Aorta (tissue), 5 donors: ENCODE results near the gene HDDC2. TPM values are rescaled to one million over a fixed set of nuclear protein-coding genes. Genes with fewer than 3 reads are reported as not detected.
A peak's percentile ranks its signal among the peaks of the same experiment; 100 is the strongest.

ENCODE experiments used
- ATAC-seq: fragments of 200-7000 bp; cut with Tn5 transposase; one replicate; pipeline ENCODE4 v1.9.1; 2022; ENCODE audit warnings: moderate library complexity; ENCODE audit not compliant: low FRiP score
- DNase-seq, 2 donors: peaks; one replicate each; pipeline ENCODE4 v3.0.0-alpha.2; 2020
- H3K27ac ChIP-seq, 2 donors: one replicate each; pipeline ENCODE4 v1.5.1; 2013; ENCODE audit warnings: low read length in 2 of 2, mild to moderate bottlenecking in 2 of 2, moderate library complexity in 2 of 2, control low read depth in 1 of 2, inconsistent platforms in 1 of 2, low read depth in 1 of 2
- H3K27me3 ChIP-seq, 2 donors: one replicate each; pipeline ENCODE4 v1.6.1; 2013; ENCODE audit warnings: control low read depth in 1 of 2, low read length in 1 of 2, mild to moderate bottlenecking in 1 of 2, moderate library complexity in 1 of 2; ENCODE audit not compliant: insufficient read depth in 2 of 2, control insufficient read depth in 1 of 2
- H3K36me3 ChIP-seq, 2 donors: one replicate each; pipeline ENCODE4 v1.6.1; 2013; ENCODE audit warnings: control low read depth in 1 of 2, low read length in 1 of 2, mild to moderate bottlenecking in 1 of 2; ENCODE audit not compliant: insufficient read depth in 2 of 2, control insufficient read depth in 1 of 2
- H3K4me1 ChIP-seq, 2 donors: one replicate each; pipeline ENCODE4 v1.6.1; 2013; ENCODE audit warnings: low read length in 2 of 2, control low read depth in 1 of 2, mild to moderate bottlenecking in 1 of 2, moderate library complexity in 1 of 2; ENCODE audit not compliant: insufficient read depth in 2 of 2, control insufficient read depth in 1 of 2
- H3K4me3 ChIP-seq, 2 donors: one replicate each; pipeline ENCODE4 v1.5.1; 2013; ENCODE audit warnings: low read length in 2 of 2, control low read depth in 1 of 2, mild to moderate bottlenecking in 1 of 2
- H3K9me3 ChIP-seq: one replicate; pipeline ENCODE4 v1.6.1; 2013; ENCODE audit warnings: mild to moderate bottlenecking, low read length; ENCODE audit not compliant: control insufficient read depth
- WGBS, 2 donors: extraction: QIAGEN DNeasy Blood & Tissue Kit; methylation state at CpG; one replicate each; pipeline ENCODE4 v1.1.7; 2013; 5-methylcytosine and 5-hydroxymethylcytosine counted together
- intact Hi-C, 2 donors: fragments of 100-400 bp; cut with DNase I; formaldehyde crosslinking; loops; one replicate each; pipeline versions ENCODE4 v1.14.2 to v1.15.0; 2022
- polyA plus RNA-seq, 2 donors: library from polyadenylated mRNA; stranded (reverse); fragments of 200-250 nt; gene quantifications; one replicate each; pipeline ENCODE4 v1.2.3, GENCODE V29; 2013
- total RNA-seq, 2 donors: library from RNA; stranded (reverse); fragmentation: NEBNext Ultra II Directional; extraction: Animal tissue kit (Norgen Biotek cat#: 25700); gene quantifications; one replicate each; pipeline ENCODE4 v1.2.1, GENCODE V29; 2021
- donor health status: healthy with polysubstance abuse.
- donor health status: Bipolar disorder and iron deficiency.
- donor health status: DM: no; HTN: no; CAD: no.
- donor health status: DM: no; HTN: no; CAD: no.
- donor health status: DM: yes; HTN: yes; CAD: no.

Gene HDDC2
- total and polyA plus RNA-seq, 4 donors: 48.0 to 157 (median 75.3) TPM

DNA sequence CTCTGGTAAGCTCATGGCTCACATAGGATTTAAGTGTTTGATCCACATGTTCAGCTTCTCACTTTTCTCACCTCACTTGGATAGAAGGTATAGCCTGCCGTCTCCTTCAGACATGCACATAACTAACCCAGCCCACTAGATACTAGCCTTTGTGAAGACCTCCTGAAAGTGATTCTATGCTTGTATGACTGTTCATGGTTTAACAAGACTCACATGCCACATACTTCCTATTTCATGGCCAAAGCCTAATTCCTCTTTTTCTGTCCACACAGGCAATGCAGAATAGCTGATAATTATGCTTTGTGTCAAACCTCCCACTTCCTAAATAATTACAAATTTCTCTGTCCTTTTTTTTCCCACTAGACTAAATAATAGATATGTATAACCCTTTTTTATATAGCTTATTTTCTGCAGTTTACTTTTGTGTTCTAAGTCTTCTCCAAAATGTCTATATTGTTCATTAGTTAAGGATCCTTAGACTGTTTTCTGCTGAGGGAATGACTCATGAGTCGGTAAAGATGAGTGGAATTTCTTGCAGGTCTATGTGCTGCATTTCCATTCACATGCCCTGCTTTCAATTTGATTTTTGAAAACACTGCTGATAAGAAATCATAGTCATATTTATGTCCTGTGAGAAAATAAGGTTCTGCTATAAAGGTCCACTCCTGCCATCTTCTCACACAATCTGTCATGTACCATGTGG is 43.0 kb downstream of the HDDC2 start:
- Histone ChIP-seq H3K9me3 (no peaks in the 10 kb centered on the region), H3K4me1 (peaks cover 3 to 6% of the 10 kb centered on the region in 2 donors), H3K27me3 (no peaks in the 10 kb centered on the region), H3K36me3 (no peaks in the 10 kb centered on the region), H3K4me3 (no peak overlapping the region), H3K27ac (no peak overlapping the region)
- ATAC-seq: no peak
- DNase-seq: no peak
- intact Hi-C loops: no loop called here
- 85 to 86% methylated on average over 2 of the region's 2 CpGs for WGBS, 2 donors

GRCh38 chr6:125257351-125257750 is 44.4 kb downstream of the HDDC2 start:
- no peak for ATAC-seq
- Histone ChIP-seq H3K4me1 (peaks cover 1 to 6% of the 10 kb centered on the region in 2 donors), H3K27ac (no peak overlapping the region), H3K36me3 (no peaks in the 10 kb centered on the region), H3K4me3 (no peak overlapping the region), H3K9me3 (no peaks in the 10 kb centered on the region), H3K27me3 (no peaks in the 10 kb centered on the region)
- intact Hi-C loops: no loop called here
- 56 to 57% methylated on average over 3 of the region's 3 CpGs for WGBS, 2 donors
- DNase-seq: no peak

GRCh38 chr6:125255201-125255600 is 46.6 kb downstream of the HDDC2 start:
- Histone ChIP-seq H3K9me3 (no peaks in the 10 kb centered on the region), H3K27me3 (no peaks in the 10 kb centered on the region), H3K4me1 (peaks cover 0 to 4% of the 10 kb centered on the region in 2 donors), H3K36me3 (no peaks in the 10 kb centered on the region), H3K27ac (peak overlapping the region in 1 of 2 donors; percentile 43), H3K4me3 (no peak overlapping the region)
- ATAC-seq (no peak), DNase-seq (no peak)
- intact Hi-C loops: no loop called here
- 6 to 9% methylated on average over 3 of the region's 3 CpGs for WGBS, 2 donors

GRCh38 chr6:125254321-125254720 is 47.4 kb downstream of the HDDC2 start:
- whole genome bisulfite sequencing, 2 donors: 97% methylated on average over 3 of the region's 3 CpGs

DNA sequence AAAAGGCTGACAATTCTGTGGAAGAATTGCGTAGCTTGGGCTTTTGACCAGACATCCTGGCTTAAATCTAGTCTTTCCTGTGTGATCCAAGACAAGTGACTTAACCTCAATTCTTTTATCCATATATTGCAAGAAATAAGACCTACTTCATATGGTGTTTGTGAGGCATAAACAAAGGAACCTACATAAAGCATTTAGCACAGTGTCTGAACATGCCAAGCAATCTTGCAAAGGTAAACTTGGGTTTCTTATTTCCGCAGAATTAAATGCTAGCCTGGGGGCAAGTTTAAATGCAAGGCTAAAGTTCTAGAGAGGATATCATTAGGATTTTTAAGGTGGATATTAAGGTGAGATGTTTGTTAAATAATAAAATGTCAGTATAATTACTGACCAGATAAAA is 47.9 kb downstream of the HDDC2 start:
- no peak for DNase-seq
- 97 to 99% methylated on average over 2 of the region's 2 CpGs for WGBS, 2 donors

More at GRCh38 chr6:125254321-125254720, 47.4 kb downstream of the HDDC2 start:
- Histone ChIP-seq H3K27me3 (no peaks in the 10 kb centered on the region), H3K9me3 (no peaks in the 10 kb centered on the region), H3K36me3 (no peaks in the 10 kb centered on the region), H3K4me3 (no peak overlapping the region), H3K27ac (no peak overlapping the region), H3K4me1 (peaks cover 0 to 4% of the 10 kb centered on the region in 2 donors)
- intact Hi-C loops: no loop called here
- no peak for ATAC-seq
- DNase-seq: no peak

DNA sequence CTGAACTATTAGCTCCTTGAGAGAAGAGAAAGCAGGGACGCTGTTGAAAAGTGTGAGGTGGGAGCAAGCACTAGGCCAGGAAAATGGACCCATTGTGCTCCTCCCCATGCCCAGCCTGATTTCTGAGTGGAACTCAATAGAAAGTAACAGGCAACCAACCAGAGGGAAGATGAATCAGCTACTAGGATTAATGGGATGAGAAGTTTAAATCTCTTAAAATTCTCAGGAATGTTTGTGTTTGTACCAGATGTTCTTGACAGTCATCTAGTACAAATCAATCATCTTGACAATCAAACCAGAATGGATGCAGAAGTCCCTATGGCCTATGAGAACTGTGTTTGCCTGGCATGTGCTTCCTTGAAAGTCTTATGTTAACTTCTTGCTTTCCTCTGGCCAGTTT is 48.9 kb downstream of the HDDC2 start:
- H3K9me3 ChIP-seq: no peaks in the 10 kb centered on the region
- H3K4me1 ChIP-seq: peaks cover 0 to 4% of the 10 kb centered on the region in 2 donors
- H3K27ac ChIP-seq: no peak overlapping the region
- no peaks in the 10 kb centered on the region for H3K36me3 ChIP-seq
- DNase-seq (no peak), ATAC-seq (no peak)
- intact Hi-C loops: no loop called here
- WGBS, 2 donors: 83 to 89% methylated on average over 1 of the region's 1 CpG
- no peak overlapping the region for H3K4me3 ChIP-seq
- H3K27me3 ChIP-seq: no peaks in the 10 kb centered on the region

More for the DNA sequence above, 47.9 kb downstream of the HDDC2 start:
- ATAC-seq: no peak
- H3K4me1 ChIP-seq: peaks cover 0 to 4% of the 10 kb centered on the region in 2 donors
- no peaks in the 10 kb centered on the region for H3K36me3 ChIP-seq
- H3K27ac ChIP-seq: no peak overlapping the region
- no peak overlapping the region for H3K4me3 ChIP-seq
- H3K9me3 ChIP-seq: no peaks in the 10 kb centered on the region
- intact Hi-C loops: no loop called here
- H3K27me3 ChIP-seq: no peaks in the 10 kb centered on the region

GRCh38 chr6:125251516-125252220 is 50.1 kb downstream of the HDDC2 start:
- peak overlapping the region in 1 of 2 donors; percentile 28 for H3K27ac ChIP-seq
- H3K36me3 ChIP-seq: no peaks in the 10 kb centered on the region
- DNase-seq (peak in 1 of 2 donors; percentile 71), ATAC-seq (peak; percentile 26)
- no peaks in the 10 kb centered on the region for H3K27me3 ChIP-seq
- H3K9me3 ChIP-seq: no peaks in the 10 kb centered on the region
- WGBS, 2 donors: 11 to 12% methylated on average over 6 of the region's 6 CpGs
- peaks cover 0 to 4% of the 10 kb centered on the region in 2 donors for H3K4me1 ChIP-seq
- peak overlapping the region in 1 of 2 donors; percentile 5 for H3K4me3 ChIP-seq
- intact Hi-C loops: no loop called here

DNA sequence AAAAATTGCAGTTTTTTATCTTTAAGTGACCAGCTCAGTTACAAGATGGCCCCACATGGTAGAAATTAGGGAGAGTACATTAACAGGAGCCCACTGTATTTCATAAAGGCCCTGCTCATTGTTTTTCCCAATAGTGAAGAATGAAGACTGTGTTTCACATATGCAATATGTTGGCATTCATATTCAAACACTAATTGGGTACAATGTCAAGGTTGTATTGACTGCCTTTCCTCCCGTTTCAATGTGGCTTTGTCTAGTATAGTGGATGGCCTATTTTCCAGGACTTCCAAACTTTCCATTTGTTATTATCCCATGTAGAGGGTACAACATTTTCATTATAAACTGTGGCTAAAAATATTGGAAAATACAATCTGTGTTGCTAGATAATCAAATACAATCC is 51.3 kb downstream of the HDDC2 start:
- H3K9me3 ChIP-seq: no peaks in the 10 kb centered on the region
- no peak overlapping the region for H3K27ac ChIP-seq
- WGBS, 2 donors: 89 to 95% methylated on average over 1 of the region's 1 CpG
- H3K27me3 ChIP-seq: no peaks in the 10 kb centered on the region
- intact Hi-C loops: no loop called here
- ATAC-seq (no peak), DNase-seq (no peak)
- H3K4me1 ChIP-seq: peaks cover 0 to 4% of the 10 kb centered on the region in 2 donors
- no peak overlapping the region for H3K4me3 ChIP-seq
- H3K36me3 ChIP-seq: no peaks in the 10 kb centered on the region

GRCh38 chr6:125248136-125248535 is 53.6 kb downstream of the HDDC2 start:
- intact Hi-C loops: no loop called here
- no peak overlapping the region for H3K27ac ChIP-seq
- H3K9me3 ChIP-seq: no peaks in the 10 kb centered on the region
- no peaks in the 10 kb centered on the region for H3K4me1 ChIP-seq
- no peaks in the 10 kb centered on the region for H3K27me3 ChIP-seq
- no peak for ATAC-seq
- no peak overlapping the region for H3K4me3 ChIP-seq
- H3K36me3 ChIP-seq: no peaks in the 10 kb centered on the region
- DNase-seq: no peak
- 82 to 89% methylated on average over 7 of the region's 7 CpGs for WGBS, 2 donors
